UCSD-AML1 (cell line): ENCODE data around the gene CACNA2D3.

ENCODE experiments used
- DNase-seq: peaks from one replicate; lab custom pipeline; 2025; ENCODE audit not compliant: unreplicated experiment; lab: John Stamatoyannopoulos, UW

CACNA2D3 gene

DNA sequence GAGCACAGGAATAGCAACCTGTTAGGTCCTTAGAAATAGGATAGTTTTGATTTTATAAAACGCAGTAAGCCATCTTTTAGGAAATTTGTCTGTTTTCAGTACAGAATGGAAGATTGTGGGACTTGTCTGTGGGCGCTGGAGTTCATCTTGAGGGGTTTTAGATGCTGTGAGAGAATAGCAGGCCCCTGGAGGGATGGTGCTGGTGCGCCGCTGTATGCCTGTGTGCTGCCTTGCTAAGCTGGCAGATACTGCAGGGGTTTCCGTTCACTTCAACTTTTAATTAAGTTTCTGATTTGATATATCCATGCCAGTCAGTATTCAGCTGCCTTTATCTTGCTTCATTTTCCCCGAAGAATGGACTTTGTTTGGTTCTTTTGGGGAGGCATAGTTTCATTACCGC lies 4.2 kb downstream of the CACNA2D3 start:
- no peak for DNase-seq

DNA sequence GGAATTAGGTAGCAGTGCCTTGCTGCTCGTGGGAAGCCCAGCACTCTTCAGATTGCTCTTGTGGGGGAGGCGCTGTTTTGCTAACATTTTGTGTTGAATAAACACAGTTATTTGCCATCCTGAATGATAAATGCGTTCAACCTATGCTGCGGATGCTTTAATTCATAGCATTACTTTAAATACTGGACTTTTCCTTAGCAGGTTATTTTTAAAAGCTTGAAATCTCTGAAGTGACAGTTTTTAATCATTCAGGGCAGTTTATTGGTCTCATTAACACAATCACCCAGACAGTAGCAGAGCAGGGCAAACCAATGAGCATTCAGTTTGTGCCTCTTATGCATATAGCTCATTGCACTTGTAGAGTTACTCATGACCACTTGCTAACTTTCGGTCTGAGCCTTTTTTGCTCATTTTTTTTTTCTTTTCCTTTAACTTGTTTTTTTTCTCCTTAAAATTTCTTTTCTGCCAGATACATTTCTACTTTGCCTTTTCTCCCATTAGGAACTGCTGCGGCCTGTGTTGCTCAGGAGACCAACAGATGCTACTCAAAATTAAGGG lies 5.2 kb downstream of the CACNA2D3 start:
- DNase-seq: no peak

DNA sequence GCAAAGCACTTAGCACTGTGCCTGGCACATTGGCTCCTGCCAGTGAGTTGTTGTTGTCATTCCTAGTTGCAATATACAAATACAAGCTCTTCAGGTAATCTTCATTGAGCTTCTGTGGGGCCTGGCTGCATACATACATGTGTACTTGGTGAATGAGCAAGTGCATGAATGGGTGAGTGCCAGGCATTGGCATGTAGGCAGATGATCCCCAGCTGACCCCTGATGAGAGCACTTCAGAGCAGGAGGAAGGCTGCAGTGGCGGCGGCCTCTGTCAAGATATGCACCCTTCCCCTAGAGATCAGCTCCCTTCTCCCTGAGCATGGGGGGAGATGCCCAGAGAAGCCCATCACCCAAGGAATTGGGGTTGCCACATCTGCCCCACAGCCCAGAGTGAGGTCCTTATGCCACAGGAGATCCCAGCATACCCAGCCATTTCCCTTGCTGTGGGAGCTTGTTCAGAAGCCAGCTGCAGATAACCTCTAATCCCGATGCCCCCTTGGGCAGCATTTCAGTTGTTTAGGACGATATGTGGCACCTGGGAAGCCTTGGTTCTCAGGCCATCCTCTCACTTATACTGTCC lies 8.8 kb downstream of the CACNA2D3 start:
- DNase-seq: no peak

DNA sequence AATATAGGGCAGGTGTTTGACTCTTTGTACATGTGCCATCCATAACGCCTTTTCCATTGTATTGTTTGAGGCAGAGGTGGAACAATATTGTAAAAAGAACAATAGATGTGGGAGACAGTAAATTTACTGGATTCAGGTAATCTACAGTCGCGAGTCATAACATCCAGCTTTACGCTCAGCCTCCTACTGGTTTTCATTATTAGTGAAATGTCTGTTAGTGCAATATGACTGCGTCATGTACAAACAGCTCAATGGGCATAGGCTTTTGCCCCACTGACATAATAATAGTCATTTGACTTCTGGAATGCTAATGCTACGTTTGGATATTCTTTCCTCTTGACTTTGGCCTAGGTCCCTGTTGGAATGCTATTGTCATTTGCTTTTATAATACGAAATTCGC lies 9.5 kb downstream of the CACNA2D3 start:
- no peak for DNase-seq

DNA sequence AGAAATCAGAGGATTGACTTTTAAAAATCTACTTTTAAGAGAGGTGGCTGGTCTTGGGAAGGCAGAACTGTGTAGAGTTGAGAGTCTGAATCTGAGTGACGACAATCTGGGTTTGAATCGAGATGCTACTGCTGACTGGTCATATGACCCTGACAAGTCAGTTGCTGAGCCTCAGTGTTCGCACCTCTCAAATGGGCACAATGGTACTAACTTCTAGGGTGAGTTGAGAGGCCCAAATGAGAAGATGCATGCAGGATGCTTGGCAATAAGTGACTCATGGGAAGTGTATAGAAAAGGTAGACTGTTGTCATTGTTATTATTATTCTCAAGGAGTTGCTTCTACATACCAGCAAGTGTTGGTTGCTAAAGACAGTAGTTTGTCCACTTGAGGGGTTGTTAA lies 10.3 kb downstream of the CACNA2D3 start:
- no peak for DNase-seq

DNA sequence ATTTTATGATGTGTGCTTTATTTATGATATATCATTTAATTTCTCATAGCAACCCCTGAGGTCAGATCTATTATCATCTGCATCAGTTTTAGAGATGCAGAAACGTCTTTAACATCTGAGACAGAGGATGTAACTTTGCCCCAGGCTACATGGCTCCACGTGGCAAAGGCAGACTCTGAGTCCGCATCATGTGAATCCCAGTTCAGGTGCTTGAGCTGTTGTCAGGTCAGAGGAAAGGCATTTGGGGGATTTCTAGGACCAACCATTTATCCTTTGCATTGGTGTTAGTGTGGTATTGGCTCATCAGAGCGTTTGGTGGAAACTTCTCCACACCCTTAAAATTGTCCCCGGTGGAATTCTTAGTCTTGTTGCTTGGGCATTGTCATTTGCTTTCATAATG lies 10.8 kb downstream of the CACNA2D3 start:
- DNase-seq: no peak

DNA sequence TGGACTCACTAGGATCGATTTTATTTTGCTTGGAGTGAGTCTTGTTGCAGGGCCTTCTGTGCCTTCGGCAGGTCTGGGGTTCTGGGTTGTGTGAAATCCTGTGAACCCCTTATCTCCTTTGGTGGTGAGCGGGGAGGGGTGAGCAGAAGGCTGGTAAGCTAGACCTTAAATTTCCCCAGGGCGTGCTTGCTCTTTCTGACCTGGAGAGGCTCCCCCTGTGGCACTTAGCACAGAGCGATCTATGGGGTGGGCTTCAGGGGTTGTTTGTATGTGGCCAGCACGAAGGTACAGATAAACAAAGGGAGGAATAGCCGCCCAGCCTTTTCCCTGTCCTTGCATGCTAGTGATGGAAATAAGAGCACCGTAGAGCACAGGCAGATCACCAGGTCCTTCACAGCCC lies 11.8 kb downstream of the CACNA2D3 start:
- no peak for DNase-seq

DNA sequence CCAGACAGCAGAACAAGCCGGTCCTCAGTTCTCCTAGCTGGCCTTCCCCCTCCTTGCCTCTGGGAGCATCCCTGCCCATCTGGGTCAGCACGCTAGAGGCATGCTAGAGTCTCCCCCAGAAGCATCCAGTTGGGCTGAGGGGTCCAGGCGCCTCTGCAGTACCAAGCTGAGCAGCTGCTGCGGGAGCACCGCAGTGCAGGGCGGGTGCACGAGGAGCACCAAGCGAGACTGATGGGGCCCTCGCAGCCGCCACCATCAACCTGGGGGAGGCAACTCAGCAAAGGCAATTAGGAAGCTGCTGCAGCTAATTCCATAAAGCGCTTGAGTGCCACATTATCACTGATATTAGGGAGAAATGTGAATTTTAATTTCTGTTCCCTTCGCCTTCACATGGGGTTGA lies 12.4 kb downstream of the CACNA2D3 start:
- DNase-seq: no peak

DNA sequence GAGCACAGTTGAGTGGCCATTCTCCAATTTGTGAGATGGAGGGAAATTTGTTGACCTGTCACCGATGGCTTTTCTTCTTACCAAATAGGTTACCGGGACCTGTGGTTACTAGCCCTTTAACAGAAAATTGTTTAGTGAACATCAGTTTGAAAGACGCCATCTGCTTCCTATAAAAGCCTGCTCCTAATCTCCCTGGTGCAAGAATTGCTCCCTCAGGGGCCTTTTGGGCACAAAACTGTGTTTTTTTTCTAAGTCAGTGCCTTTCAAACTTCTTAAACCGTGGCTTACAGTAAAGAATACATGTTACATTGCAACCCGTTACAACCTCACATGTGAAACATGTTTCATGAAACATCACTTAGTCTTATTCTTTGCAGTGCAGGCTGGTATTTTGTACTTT lies 15.0 kb downstream of the CACNA2D3 start:
- DNase-seq: no peak

DNA sequence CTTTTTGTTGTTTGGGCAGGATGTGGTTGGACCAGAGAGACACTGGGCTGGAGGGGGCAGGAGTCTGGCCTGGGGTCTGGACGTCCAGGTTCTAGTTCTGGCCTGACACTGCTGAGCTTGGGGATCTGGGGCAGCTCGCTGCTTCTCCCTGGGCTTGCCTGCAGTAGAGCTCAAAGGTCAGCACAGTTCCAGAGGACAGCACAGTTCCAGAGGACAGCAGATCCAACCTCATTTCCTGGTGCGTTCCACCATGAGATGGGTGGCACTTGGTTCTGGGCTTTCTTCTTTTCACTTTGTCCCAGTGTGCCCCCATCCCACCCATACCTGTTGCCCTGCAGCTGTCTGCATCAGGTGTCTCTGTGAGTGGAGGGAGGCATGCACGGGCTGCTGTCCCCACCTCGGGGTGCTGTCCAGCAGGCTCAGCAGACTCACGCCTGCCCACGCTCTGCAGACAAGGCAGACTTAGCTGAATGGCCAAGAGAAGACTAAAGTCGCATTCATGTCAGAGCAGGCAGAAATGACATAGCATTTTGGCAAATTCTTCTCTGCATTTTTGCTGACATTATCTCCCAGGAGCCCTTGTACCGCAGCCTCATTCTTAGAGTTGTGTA lies 16.7 kb downstream of the CACNA2D3 start:
- no peak for DNase-seq

DNA sequence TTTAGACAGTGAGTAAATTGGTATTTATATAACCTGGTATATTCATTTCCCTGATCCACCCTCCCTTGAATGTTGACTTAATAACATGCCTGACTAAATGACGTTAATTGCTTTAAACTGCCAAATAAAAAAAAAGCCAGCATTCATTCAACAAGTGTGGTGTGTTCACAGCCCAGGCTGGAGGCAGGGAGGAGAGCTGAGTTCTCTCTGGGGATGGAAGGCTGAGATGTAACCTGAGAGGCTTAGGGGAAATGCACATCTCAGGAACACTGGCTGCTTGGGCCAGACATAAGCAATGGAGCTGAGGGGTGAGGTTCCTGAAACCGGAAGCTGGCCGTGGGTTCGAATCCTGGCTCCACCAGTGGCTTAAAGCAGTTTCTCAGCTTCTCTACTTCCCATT lies 17.3 kb downstream of the CACNA2D3 start:
- DNase-seq: no peak

DNA sequence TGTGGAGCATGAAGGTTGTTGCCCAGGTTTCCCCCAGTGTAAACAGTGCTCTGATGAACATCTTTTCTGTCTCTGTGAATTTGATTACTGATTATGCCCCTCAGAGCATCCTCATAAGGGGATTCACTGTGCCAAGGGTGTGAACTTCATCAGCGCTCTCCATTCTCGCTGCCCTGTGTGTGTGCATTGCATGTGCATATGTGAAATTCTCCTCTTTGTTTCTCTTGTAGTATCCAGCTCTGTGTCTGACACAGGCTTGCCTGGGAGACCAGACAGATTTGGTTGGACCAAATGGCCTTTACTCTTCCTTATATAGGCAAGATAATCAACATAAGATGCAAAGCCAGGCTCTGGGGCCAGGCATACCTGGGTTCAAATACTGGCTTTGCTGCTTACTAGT lies 21.9 kb downstream of the CACNA2D3 start:
- no peak for DNase-seq

DNA sequence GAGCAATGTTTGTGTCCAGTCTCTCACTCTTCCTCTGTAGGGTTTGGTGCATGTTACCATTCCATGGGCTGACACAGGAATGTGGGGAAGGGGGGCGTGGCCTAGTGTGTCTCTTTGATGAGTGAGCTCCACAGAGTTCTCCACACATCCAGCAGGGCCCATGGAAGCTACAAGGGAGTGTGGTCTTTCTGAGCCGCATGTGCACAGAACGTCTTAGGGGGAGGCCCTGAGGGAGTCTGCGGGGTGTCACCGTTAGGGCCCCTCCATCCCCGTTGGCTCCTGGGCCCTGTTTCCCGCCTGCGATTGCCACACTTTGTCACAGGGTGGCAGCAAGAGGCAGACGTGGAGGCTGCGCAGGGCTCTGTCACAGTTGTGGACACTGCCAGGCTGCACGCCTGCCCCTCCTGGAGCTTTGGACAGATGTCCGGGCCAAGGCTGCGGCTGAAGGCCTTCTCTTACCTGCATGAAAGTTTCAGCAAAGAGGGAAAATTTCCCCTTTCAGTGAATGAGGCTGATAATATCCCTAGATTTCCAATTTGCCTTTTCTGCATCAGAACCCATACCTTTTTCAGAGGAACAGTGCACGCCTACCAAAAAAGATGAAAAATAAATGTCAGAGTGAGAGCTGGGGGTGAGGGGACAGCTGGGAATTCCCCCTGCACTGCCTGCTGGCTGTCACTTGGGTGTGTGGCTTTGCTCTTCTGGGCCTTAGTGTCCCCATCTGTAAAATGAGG lies 24.3 kb downstream of the CACNA2D3 start:
- peak; percentile 30 for DNase-seq

DNA sequence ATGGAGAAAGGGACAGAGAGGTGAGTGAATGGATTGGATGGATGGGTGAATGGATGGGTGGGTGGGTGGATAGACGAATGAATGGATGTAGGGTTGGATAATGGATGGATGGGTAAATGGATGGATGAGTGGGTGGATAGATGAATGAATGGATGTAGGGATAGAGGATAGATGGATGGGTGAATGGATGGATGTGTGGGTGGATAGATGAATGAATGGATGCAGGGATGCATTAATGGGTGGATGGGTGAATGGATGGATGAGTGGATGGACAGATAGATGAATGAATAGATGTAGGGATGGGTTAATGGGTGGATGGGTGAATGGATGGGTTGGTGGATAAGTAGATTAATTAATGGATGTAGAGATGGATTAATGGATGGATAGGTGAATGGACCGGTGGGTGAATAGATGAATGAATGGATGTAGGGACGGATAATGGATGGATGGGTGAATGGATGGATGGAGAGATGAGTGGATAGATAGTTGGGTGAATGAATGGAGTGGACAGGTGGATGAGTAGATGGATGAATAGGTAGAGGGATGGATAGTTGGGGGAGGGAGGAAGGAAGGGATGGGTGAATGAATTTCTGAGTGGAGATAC lies 28.6 kb downstream of the CACNA2D3 start:
- no peak for DNase-seq

DNA sequence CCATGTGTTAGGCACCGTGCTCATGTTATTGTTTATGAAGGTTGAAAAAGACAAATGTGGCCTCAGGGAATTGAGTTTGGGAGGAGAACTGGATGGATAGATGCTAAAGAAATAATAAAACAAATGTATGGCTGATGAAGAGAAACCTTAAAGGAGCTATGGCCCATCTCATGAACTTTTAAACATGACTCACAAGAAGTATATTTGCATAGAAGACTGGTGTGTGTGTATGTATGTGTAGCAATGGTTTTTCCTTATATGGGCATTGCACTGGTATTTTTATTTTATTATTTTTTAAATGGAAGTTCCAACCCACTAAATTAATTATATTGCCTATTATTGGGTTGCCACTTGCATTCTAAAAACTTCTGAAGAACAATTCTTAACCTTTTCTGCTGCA lies 31.1 kb downstream of the CACNA2D3 start:
- no peak for DNase-seq

DNA sequence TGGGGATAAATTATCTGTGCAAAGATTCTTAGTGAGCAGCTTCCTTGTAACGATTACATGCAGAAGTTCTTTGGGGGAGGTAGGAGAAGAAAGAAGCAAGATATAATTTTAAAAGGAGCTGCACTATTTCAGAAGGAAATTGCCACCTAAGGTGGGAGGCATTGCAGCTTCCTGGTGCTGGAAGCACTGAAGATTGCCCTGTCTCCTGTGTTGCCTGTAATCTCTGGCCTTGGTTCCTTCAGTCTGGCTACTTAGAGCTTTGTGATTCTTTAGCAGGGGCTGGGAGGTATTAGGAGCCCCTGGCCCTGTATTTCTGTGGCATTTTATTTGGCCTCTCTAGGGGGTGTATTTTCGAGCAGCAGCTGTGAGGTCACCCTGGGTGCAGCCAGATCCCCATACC lies 35.5 kb downstream of the CACNA2D3 start:
- no peak for DNase-seq

DNA sequence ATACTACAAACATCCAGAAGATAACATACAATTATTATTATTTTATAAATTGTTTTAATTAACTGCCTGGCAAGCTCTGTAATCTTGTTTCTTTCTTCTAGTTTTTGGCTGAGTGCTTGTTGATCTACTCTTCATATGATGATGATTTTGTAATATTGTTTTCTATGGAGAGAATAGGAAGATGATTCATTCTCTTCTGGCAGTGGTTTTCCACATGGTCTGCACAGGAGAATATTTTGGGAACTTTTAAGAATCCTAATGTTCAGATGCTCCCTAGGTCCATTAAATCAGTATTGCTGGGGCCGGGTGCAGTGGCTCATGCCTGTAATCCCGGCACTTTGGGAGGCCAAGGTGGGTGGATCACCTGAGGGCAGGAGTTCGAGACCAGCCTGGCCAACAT lies 37.6 kb downstream of the CACNA2D3 start:
- DNase-seq: no peak

DNA sequence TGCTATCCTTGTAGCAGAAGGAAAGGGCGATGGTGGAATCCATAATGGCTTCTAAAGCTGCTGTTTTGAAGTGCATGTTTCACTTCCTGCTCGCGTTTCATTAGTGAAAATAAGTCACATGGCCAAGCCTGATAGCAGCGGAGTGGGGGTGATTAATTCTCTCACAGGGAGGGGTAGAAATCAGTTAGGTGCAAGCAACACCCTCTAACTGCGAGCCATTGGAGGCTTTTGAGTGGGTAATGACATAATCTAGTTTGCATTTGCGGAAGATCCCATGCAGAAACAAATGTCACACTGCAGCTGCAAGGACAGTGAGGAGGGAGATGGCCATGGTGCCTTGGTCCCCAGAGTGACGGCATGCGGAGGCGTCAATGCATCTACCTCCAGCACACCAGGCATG lies 41.1 kb downstream of the CACNA2D3 start:
- no peak for DNase-seq

DNA sequence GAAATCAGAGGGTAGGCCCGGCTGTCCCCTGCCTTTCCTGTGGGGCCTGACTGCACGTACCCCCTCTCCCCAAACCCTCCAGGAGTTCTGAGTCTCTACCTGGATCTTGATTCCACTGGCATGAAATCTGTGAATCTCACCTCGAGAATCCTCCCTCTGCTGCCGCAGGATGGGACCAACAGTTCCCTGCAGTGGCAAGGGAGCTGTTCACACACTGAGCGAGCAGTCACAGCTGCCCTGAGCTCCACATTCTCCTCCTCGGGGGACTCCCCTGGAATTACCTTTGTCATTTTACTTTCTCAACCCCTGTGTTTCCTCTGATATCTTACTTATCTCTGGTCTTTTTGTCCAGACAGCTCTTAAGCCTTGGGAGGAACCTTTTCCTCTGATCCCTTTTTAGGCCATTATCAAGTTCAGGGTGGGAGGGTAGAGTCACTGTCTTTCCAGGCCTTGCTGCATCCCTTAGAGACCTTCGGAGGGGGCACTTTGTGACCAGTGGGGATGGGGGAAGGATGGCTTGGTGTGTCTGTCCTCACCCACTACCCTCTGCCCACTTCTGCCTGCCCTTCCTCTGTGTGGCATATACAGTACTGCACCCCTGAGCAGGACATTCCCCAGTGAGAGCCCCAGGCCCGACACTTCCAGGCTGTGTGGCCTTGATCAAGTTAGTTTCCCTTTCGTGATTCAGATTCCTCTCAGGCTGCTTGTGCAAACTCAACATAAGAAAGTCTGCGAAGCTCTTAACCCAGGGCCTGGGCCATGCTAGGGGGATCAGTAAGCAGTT lies 42.0 kb downstream of the CACNA2D3 start:
- no peak for DNase-seq

DNA sequence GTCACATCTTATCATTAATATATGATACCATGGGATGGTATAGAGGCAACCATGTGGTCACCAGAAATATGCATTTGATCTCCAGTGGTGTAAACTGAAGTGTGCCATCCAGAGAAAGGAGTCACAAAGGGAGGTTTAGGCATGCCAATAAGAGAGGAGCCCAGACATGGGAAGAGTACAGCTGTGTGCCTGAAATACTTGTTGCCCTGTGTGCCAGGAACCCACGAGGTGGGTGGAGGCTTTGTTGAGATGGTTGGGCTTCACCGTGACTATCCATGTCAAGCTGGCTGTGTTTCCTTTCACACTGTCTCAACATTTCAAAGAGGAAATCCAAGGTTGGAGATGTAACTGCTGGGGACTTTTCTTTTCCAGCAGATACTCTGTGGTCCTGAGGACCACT lies 43.5 kb downstream of the CACNA2D3 start:
- DNase-seq: no peak

DNA sequence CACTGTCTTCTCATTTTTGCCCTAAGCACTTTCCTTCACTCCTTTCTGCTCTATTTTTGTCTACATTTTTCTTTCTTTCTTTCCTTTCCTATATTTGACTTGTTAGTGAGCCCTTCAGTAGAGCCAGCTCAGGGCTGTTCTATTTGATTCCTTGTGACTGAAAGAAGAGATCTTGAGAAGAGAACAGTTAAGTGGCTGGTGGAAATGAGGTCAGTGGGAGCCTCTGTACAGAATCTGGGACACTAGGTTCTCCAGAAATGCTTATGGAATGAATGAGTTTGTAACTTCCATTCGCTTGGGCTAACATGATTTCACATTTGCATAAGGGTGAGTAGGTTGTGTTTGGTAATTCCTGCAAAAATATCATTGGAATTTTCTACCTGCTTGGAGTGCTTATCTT lies 45.6 kb downstream of the CACNA2D3 start:
- no peak for DNase-seq
